ENCODE measurements around the gene BARX2.
"Not testable (repeated sequence)": the region's sequence is repeated elsewhere in the genome, so short reads cannot be mapped to it uniquely, and the experiment has no call there.

Gene BARX2, protein sequence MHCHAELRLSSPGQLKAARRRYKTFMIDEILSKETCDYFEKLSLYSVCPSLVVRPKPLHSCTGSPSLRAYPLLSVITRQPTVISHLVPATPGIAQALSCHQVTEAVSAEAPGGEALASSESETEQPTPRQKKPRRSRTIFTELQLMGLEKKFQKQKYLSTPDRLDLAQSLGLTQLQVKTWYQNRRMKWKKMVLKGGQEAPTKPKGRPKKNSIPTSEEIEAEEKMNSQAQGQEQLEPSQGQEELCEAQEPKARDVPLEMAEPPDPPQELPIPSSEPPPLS

DNA sequence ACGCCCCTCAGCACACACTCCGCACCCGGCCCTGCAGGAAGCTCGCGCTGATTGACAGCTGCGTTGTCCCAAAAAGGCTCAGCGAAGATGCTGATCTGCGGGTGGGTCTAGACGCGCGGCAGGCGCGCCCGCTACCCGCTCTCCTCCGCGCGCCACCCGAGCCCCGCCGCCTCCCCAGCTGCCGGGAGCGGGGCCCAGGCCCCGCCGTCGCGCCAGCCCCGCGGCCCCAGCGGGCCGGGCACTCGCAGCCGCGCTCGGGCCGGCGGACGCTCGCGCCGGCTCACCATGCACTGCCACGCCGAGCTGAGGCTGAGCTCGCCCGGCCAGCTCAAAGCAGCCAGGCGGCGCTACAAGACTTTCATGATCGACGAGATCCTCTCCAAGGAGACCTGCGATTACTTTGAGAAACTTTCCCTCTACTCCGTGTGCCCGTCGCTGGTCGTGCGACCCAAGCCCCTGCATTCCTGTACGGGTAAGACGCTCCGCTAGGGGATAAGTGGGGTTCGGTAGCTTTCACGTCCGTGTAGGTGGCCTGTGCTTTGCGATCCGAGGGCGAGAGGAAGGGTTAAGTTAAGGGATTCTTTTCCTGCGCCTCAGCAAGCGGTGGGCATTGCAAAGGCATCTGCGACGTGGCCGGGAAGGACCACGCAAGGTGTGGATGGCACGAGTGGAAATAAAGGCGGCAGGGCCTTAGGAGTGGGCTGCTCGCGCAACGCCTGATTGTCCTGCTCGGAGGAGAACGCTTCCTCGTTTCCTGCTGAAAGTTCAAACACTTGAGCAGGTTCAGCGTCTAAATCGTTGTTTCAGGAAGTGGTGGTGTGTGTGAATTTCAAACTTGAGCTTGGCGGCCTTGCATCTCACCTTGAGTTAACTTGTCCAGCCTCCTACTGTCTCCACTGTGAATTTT lies at the start of gene BARX2:
BARX2 (plus strand) TSS at position 98 of the 907 bp plus-strand sequence; CDS start at position 286, 188 bp downstream.
- Mint-ChIP-seq H3K4me3 (peak within 1 kb of the TSS; percentile 69 to 74), H3K4me1 (peaks cover 18 to 37% of the 10 kb centered on the region in 2 donors), H3K27me3 (peaks cover 68 to 85% of the 10 kb centered on the region in 2 donors), H3K27ac (peak within 1 kb of the TSS; percentile 82), H3K36me3 (peaks cover 0 to 2% of the 10 kb centered on the region in 2 donors), H3K9me3 (no peaks in the 10 kb centered on the region)
- ATAC-seq (replicated peaks): peak; percentile 64 to 74
- no peak for DNase-seq

DNA sequence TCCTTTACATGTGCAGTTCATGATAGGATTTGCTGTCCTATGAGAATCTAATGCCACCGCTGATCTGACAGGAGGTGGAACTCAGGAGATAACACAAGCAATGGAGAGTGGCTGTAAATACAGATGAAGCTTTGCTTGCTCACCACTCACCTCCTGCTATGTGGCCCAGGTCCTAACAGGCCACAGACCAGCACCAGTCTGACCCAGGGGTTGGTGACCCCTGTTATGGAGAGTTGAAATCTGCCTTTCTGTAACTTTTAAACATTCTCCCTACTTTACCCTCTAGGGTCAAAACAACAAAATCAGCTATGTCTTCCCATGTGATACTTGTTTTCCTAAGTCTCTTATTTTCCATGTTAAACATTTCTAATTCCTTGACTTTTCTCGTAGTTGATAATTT lies 48.7 kb upstream of the BARX2 start:
- Mint-ChIP-seq H3K27me3 (peaks cover 16 to 19% of the 10 kb centered on the region in 2 donors), H3K27ac (no peak overlapping the region), H3K9me3 (no peaks in the 10 kb centered on the region), H3K4me1 (peaks cover 0 to 5% of the 10 kb centered on the region in 2 donors), H3K4me3 (no peak overlapping the region), H3K36me3 (no peaks in the 10 kb centered on the region)
- ATAC-seq (replicated peaks) (no peak), DNase-seq (no peak)

DNA sequence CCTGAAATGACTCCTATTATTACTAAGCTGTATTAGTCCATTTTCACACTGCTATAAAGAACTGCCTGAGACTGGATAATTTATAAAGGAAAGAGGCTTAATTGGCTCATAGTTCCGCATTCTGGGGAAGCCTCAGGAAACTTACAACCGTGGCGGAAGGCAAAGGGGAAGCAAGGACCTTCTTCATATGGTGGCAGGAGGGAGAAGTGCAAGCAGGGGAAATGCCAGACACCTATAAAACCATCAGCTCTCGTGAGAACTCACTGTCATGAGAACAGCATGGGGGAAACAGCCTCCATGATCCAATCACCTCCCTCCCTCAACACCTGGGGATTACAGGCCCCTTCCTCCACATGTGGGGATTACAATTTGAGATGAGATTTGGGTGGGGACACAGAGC lies 47.9 kb upstream of the BARX2 start:
- not testable (repeated sequence) for H3K27ac Mint-ChIP-seq; ATAC-seq (replicated peaks); H3K4me3 Mint-ChIP-seq; H3K9me3 Mint-ChIP-seq; DNase-seq; H3K4me1 Mint-ChIP-seq; H3K36me3 Mint-ChIP-seq
- H3K27me3 Mint-ChIP-seq: peaks cover 16 to 19% of the 10 kb centered on the region in 2 donors

DNA sequence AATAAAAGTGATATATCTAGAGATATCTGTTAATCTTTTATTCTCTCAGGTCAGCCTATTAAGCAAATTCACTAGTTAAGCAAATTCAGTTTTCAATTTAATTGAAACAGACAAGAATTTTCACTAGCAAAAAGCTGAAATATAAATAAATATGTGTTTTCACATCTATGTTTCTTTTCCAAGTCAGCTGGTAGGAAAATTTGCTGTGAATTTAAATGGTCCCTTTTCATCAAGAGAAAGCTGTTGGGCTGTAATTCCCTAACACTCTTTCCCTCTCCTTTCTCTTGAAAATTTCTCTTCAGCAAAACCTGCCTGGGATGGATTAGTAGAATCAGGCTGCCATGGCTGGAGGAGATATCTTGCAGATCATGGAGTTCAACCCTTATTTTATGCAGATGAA lies 46.9 kb upstream of the BARX2 start:
- ATAC-seq (replicated peaks): no peak
- Mint-ChIP-seq H3K4me3 (no peak overlapping the region), H3K27me3 (peaks cover 11% of the 10 kb centered on the region in 2 donors), H3K9me3 (no peaks in the 10 kb centered on the region), H3K36me3 (no peaks in the 10 kb centered on the region), H3K4me1 (peaks cover 0 to 8% of the 10 kb centered on the region in 2 donors), H3K27ac (no peak overlapping the region)
- DNase-seq: no peak

DNA sequence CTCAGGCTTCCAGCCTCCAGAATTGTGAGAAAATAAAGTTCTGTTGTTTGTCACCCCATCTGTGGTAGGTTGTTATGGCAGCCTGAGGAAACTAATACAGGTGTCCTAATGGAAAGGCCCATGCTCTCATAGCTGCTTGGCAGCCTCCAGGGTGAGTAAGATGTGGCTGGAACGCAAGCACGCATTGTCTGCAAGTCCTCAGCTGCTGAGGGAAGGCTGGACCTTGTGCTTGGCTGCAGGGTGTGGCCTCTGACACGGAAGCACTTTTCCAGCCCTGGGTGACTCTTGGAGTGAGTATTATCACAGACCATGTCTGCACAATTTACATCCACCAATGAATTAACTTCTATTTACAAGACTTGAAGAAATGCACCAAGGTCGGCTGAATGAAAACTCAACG lies 44.4 kb upstream of the BARX2 start:
- Mint-ChIP-seq H3K27ac (no peak overlapping the region), H3K36me3 (no peaks in the 10 kb centered on the region), H3K4me1 (peaks cover 0 to 8% of the 10 kb centered on the region in 2 donors), H3K4me3 (no peak overlapping the region), H3K9me3 (no peaks in the 10 kb centered on the region), H3K27me3 (peaks cover 4 to 6% of the 10 kb centered on the region in 2 donors)
- no peak for DNase-seq
- no peak for ATAC-seq (replicated peaks)

DNA sequence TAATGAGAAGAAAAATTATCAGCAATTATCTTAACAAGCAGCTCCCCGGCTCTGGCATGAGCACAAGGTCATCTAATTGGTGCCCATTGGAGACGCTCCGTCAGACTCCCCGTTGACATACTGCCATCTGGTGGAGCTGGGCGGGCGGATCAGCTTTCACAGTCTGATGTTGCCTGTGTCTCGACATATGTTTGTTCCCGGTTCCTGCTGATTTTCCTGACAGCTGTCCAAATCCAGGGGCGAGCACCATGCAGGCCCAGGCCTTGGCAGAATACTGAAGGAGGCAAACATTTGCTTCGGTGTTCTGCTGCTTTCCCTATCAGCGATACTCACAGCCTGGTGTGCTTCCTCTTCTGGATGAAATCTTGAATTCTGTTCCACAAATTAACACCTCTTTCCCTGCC lies 43.8 kb upstream of the BARX2 start:
- DNase-seq (peak; percentile 26), ATAC-seq (replicated peaks) (peak; percentile 86 to 92)
- no peaks in the 10 kb centered on the region for H3K9me3 Mint-ChIP-seq
- no peak overlapping the region for H3K27ac Mint-ChIP-seq
- no peaks in the 10 kb centered on the region for H3K36me3 Mint-ChIP-seq
- H3K4me3 Mint-ChIP-seq: peak overlapping the region in 1 of 2 donors; percentile 53
- peaks cover 4 to 6% of the 10 kb centered on the region in 2 donors for H3K27me3 Mint-ChIP-seq
- peaks cover 0 to 8% of the 10 kb centered on the region in 2 donors for H3K4me1 Mint-ChIP-seq

DNA sequence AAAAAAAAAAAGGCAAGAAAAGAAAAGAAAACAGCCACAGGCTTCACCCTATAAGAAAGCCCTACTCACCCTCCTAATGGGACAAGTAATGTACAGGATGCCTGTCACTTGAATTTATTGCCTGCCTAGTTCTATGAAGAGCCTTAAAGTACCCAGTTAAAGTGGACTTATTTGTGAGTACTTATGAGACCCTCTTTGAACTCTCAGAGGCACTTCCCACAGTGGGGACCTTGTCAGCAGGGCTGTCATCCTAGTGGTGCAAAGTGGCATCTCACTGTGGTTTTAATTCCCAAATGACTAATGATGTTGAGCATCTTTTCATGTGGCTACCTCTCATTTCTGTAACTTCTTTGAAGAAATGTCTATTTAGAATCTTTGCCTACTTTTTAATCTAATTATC lies 41.8 kb upstream of the BARX2 start:
- ATAC-seq (replicated peaks) (peak; percentile 34 to 39), DNase-seq (no peak)
- Mint-ChIP-seq H3K36me3 (no peaks in the 10 kb centered on the region), H3K27me3 (peaks cover 0 to 4% of the 10 kb centered on the region in 2 donors), H3K27ac (no peak overlapping the region), H3K9me3 (no peaks in the 10 kb centered on the region), H3K4me3 (no peak overlapping the region), H3K4me1 (peaks cover 0 to 8% of the 10 kb centered on the region in 2 donors)

DNA sequence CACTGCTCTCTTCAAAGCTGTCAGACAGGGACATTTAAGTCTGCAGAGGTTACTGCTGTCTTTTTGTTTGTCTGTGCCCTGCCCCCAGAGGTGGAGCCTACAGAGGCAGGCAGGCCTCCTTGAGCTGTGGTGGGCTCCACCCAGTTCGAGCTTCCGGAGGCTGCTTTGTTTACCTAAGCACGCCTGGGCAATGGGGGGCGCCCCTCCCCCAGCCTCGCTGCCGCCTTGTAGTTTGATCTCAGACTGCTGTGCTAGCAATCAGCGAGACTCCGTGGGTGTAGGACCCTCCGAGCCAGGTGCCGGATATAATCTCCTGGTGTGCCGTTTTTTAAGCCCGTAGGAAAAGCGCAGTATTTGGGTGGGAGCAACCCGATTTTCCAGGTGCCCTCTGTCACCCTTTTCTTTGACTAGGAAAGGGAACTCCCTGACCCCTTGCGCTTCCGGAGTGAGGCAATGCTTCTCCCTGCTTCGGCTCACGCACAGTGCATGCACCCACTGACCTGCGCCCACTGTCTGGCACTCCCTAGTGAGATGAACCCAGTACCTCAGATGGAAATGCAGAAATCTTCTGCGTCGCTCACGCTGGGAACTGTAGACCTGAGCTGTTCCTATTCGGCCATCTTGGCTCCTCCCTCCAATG lies 31.2 kb upstream of the BARX2 start:
- not testable (repeated sequence) for H3K9me3 Mint-ChIP-seq; H3K36me3 Mint-ChIP-seq; H3K27ac Mint-ChIP-seq; ATAC-seq (replicated peaks); H3K4me1 Mint-ChIP-seq; DNase-seq; H3K4me3 Mint-ChIP-seq
- peaks cover 10 to 12% of the 10 kb centered on the region in 2 donors for H3K27me3 Mint-ChIP-seq

DNA sequence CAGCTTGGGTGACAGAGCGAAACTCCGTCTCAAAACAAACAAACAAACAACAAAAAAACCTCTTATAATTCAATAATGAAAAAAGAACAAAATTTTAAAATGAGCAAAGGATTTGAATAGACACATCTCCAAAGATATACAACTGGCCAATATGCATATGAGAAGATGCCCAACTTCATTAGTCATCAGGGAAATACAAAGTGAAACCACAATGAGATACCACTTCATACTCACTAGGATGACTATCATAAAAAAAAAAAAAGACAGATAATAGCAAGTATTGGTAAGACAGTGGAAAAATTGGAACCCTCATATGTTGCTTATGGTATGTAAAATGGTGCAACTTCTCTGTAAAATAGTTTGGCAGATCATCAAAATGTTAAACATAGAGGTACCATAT lies 28.7 kb upstream of the BARX2 start:
- ATAC-seq (replicated peaks) (no peak), DNase-seq (no peak)
- H3K36me3 Mint-ChIP-seq: no peaks in the 10 kb centered on the region
- H3K4me1 Mint-ChIP-seq: no peaks in the 10 kb centered on the region
- peaks cover 6 to 8% of the 10 kb centered on the region in 2 donors for H3K9me3 Mint-ChIP-seq
- H3K4me3 Mint-ChIP-seq: no peak overlapping the region
- H3K27ac Mint-ChIP-seq: no peak overlapping the region
- peaks cover 15 to 18% of the 10 kb centered on the region in 2 donors for H3K27me3 Mint-ChIP-seq

DNA sequence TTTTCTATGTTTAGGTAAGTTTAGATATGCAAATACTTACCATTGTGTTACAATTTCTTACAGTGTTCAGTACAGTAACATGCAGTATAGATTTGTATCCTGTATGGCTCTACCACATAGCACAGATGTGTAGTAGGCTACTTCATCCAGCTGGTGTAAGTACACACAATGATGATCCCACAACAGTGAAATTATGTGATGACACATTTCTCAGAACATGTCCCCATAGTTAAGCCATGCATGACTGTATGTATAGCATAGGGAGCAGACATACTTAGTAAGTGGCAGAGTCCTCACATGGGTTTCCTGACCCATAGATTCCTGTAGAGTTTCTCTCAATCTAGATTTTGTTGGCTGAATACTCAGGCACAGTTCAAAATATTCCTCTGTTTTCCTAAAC lies 26.8 kb upstream of the BARX2 start:
- Mint-ChIP-seq H3K27ac (no peak overlapping the region), H3K4me3 (no peak overlapping the region), H3K27me3 (peaks cover 32 to 37% of the 10 kb centered on the region in 2 donors), H3K4me1 (no peaks in the 10 kb centered on the region), H3K9me3 (peaks cover 6 to 8% of the 10 kb centered on the region in 2 donors), H3K36me3 (no peaks in the 10 kb centered on the region)
- no peak for DNase-seq
- no peak for ATAC-seq (replicated peaks)

DNA sequence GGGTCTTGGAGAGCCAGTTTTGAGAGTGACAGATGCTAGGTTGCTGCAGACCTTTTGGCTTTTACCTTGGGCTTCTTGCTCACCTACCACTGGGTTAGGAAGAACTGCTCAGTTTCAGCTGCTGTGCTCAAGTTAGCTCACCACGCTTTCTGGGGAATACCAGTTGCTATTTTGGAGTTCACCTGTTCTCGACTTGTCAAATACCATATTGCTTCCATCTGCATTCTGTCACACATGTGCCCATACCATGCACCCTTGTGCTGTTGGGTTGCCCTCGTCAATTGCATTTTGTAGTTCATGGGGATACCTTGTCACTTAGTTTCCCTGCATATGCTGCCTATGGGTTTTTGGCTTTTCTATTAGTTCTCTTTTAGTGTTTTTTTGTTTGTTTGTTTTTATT lies 23.0 kb upstream of the BARX2 start:
- DNase-seq (no peak), ATAC-seq (replicated peaks) (no peak)
- H3K27ac Mint-ChIP-seq: no peak overlapping the region
- H3K9me3 Mint-ChIP-seq: no peaks in the 10 kb centered on the region
- H3K4me3 Mint-ChIP-seq: no peak overlapping the region
- H3K4me1 Mint-ChIP-seq: no peaks in the 10 kb centered on the region
- H3K36me3 Mint-ChIP-seq: no peaks in the 10 kb centered on the region
- peaks cover 36 to 38% of the 10 kb centered on the region in 2 donors for H3K27me3 Mint-ChIP-seq

DNA sequence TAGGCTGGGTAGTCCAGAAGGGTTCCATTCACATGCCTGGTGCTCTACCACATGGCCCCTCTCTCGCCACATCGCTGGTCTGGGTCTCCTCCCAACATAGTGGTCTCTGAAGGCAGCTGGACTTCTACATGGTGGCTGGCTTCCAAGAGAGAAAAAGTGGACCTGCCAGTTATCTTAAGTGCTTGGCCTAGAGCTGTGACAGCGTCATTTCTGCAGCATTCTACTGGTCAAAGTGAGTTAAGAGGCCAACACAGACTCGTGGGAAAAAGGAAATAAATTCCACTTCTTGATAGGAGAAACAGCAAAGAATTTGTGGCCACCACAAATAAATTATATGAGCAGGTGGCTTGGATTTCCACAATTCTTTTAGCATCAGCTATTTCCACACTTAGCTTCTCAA lies 21.0 kb upstream of the BARX2 start:
- Mint-ChIP-seq H3K4me1 (no peaks in the 10 kb centered on the region), H3K36me3 (no peaks in the 10 kb centered on the region), H3K27ac (no peak overlapping the region), H3K4me3 (no peak overlapping the region), H3K27me3 (peaks cover 35 to 47% of the 10 kb centered on the region in 2 donors), H3K9me3 (peaks cover 2 to 4% of the 10 kb centered on the region in 2 donors)
- DNase-seq (no peak), ATAC-seq (replicated peaks) (no peak)

DNA sequence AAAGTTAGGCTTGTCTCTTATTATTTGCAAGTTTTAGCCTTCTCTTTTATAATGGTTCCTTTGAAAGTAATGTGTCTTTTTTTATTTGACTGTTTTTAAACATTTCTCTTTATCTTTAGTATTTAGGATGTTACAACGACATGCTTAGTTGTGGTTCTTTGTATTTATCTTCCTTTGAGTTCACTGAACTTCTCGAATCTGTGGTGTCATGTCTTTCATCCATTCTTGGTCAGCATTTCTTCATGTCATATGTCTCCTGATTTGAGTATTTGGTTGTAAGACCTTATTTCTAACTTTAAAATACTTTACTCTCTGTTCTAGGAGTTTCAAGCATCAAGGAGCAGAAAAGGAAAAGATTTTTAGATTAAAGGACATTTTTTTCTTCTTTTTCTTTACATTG lies 15.9 kb upstream of the BARX2 start:
- no peaks in the 10 kb centered on the region for H3K4me1 Mint-ChIP-seq
- H3K4me3 Mint-ChIP-seq: no peak overlapping the region
- no peak for ATAC-seq (replicated peaks)
- H3K27ac Mint-ChIP-seq: no peak overlapping the region
- H3K9me3 Mint-ChIP-seq: peaks cover 3 to 6% of the 10 kb centered on the region in 2 donors
- no peak for DNase-seq
- H3K36me3 Mint-ChIP-seq: no peaks in the 10 kb centered on the region
- H3K27me3 Mint-ChIP-seq: peaks cover 8 to 19% of the 10 kb centered on the region in 2 donors

DNA sequence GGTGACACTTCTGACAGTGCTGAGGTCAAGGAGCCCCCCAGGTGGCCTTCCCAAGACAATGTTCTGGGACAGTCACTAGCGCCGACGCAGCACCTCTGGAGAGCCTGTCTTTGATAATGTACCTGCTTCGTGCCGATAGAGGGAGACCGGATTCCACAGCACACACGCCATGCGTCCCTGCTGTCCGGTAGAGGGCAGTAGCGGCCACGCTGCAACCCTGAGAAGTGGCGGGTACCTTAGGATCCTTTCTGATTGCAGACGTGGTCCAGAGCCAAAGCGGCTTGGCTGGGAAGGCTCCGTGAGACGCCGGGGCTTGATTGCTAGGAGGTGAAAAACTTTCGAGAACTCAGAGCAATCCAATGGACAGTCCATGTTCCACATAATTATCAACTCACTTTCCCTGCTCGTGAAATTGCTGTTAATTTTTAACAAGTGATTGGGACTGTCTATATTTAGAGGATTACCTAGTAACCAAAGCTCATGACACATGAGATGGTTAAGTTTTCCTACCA lies 11.4 kb upstream of the BARX2 start:
- Mint-ChIP-seq H3K27ac (no peak overlapping the region), H3K4me3 (no peak overlapping the region), H3K4me1 (no peaks in the 10 kb centered on the region), H3K27me3 (peaks cover 27 to 28% of the 10 kb centered on the region in 2 donors), H3K9me3 (peaks cover 3 to 6% of the 10 kb centered on the region in 2 donors), H3K36me3 (no peaks in the 10 kb centered on the region)
- peak; percentile 99 to 100 for ATAC-seq (replicated peaks)
- DNase-seq: peak; percentile 68

Data from stimulated activated naive B cell treated with anti-CD40 and anti-IgM and Interleukin-4, amounts not matched to agents 10 μg/mL and 1 μg/mL and 100 μg/mL, for 72 hours (primary cell).